A673 (cell line): Measurements from ENCODE around the gene CAMK2A. TPM values are rescaled to one million over a fixed set of nuclear protein-coding genes. Genes with fewer than 3 reads are reported as not detected.

ENCODE experiments used
- BruUV-seq: library from RNA; stranded (reverse); fragments of 400-500 nt; replicated peaks from 2 replicates; lab custom pipeline; 2021; lab: Mats Ljungman, UMichigan
- CTCF ChIA-PET: fragments of 300-600 bp; sonication (Branson Sonifier 250); formaldehyde crosslinking; loops from one replicate; lab custom pipeline; 2022; ENCODE audit warnings: antibody characterized with exemption; lab: Charles Lee
- POLR2A ChIA-PET: fragments of 300-600 bp; sonication (Branson Sonifier 250); formaldehyde crosslinking; loops from one replicate; lab custom pipeline; 2022; ENCODE audit warnings: antibody characterized with exemption; ENCODE audit not compliant: low non-redundant PET; lab: Charles Lee
- DNase-seq: peaks from one replicate; pipeline ENCODE4 v3.0.0-alpha.2; 2015; ENCODE audit warnings: low spot score
- H3K27ac ChIP-seq: fragments of 200-600 bp; sonication (generic); 2 replicates; pipeline ENCODE4 v1.5.1; 2016; ENCODE audit warnings: mixed run types, low read depth, mild to moderate bottlenecking, mixed read lengths, antibody characterized with exemption, low read length; ENCODE audit not compliant: poor library complexity, severe bottlenecking
- H3K27me3 ChIP-seq: fragments of 200-600 bp; sonication (generic); replicated peaks from 2 replicates; pipeline ENCODE4 v1.6.1; 2017; ENCODE audit warnings: mixed run types, low read depth, mild to moderate bottlenecking, mixed read lengths, antibody characterized with exemption, low read length; ENCODE audit not compliant: insufficient read depth, poor library complexity
- H3K36me3 ChIP-seq: fragments of 200-600 bp; sonication (generic); 2 replicates; pipeline ENCODE4 v1.6.1; 2016; ENCODE audit warnings: mixed run types, mild to moderate bottlenecking, mixed read lengths, antibody characterized with exemption, low read length; ENCODE audit not compliant: insufficient read depth, poor library complexity, severe bottlenecking
- H3K4me1 ChIP-seq: fragments of 200-600 bp; sonication (generic); 2 replicates; pipeline ENCODE4 v1.6.1; 2017; ENCODE audit warnings: mixed run types, mild to moderate bottlenecking, mixed read lengths, antibody characterized with exemption, low read length; ENCODE audit not compliant: insufficient read depth, poor library complexity, severe bottlenecking
- H3K4me3 ChIP-seq: fragments of 200-600 bp; sonication (generic); 2 replicates; pipeline ENCODE4 v1.5.1; 2016; ENCODE audit warnings: low read depth, mixed run types, mild to moderate bottlenecking, mixed read lengths, low read length; ENCODE audit not compliant: poor library complexity, severe bottlenecking
- H3K9me3 ChIP-seq: fragments of 200-600 bp; sonication (generic); 2 replicates; pipeline ENCODE4 v1.6.1; 2016; ENCODE audit warnings: mixed run types, low read depth, mild to moderate bottlenecking, mixed read lengths, antibody characterized with exemption, low read length; ENCODE audit not compliant: poor library complexity, severe bottlenecking
- CTCF ChIP-seq: fragments of 300-800, 200-600 bp; sonication (generic); conservative IDR thresholded peaks from 2 replicates; pipeline ENCODE4 v1.5.1; 2017; ENCODE audit warnings: low read depth, mild to moderate bottlenecking, antibody characterized with exemption, low read length, moderate library complexity, mixed read lengths
- EZH2 ChIP-seq: fragments of 200-600 bp; sonication (generic); IDR thresholded peaks from 2 replicates; pipeline ENCODE4 v1.6.1; 2017; ENCODE audit warnings: borderline replicate concordance, low read depth, mild to moderate bottlenecking, mixed read lengths, antibody characterized with exemption, low read length; ENCODE audit not compliant: poor library complexity, severe bottlenecking
- intact Hi-C: fragments of 100-400 bp; cut with micrococcal nuclease; formaldehyde crosslinking; loops from one replicate; pipeline ENCODE4 v1.10.0; 2022; ENCODE audit not compliant: unreplicated experiment
- total RNA-seq: library from RNA; stranded (reverse); gene quantifications from 2 replicates; pipeline ENCODE4 v1.2.3, GENCODE V29; 2021

Gene CAMK2A
- total RNA-seq, 1 experiment from 2014 or later = not detected

- POLR2A ChIA-PET = no interaction called here
- Histone ChIP-seq H3K27me3 (no peaks in the 10 kb centered on the region), H3K36me3 (no peaks in the 10 kb centered on the region), H3K9me3 (no peaks in the 10 kb centered on the region), H3K4me1 (no peaks in the 10 kb centered on the region), H3K27ac (no peak overlapping the region), H3K4me3 (no peak overlapping the region)
- no peak for DNase-seq
- TF ChIP-seq CTCF (no peak), EZH2 (no peak)
- CTCF ChIA-PET = no interaction called here
- intact Hi-C loops = no loop called here
- BruUV-seq = no TSS peak
Observed at GRCh38 chr5:150204590-150204960, 85.0 kb downstream of the CAMK2A start.

- POLR2A ChIA-PET = no interaction called here
- Histone ChIP-seq H3K27me3 (no peaks in the 10 kb centered on the region), H3K27ac (no peak overlapping the region), H3K36me3 (no peaks in the 10 kb centered on the region), H3K4me1 (no peaks in the 10 kb centered on the region), H3K4me3 (no peak overlapping the region), H3K9me3 (no peaks in the 10 kb centered on the region)
- intact Hi-C loops = no loop called here
- DNase-seq = no peak
- no TSS peak for BruUV-seq
- TF ChIP-seq CTCF (no peak), EZH2 (no peak)
- CTCF ChIA-PET = no interaction called here
Observed at GRCh38 chr5:150203832-150204589, 85.6 kb downstream of the CAMK2A start.

- Histone ChIP-seq H3K36me3 (no peaks in the 10 kb centered on the region), H3K4me1 (no peaks in the 10 kb centered on the region), H3K27ac (no peak overlapping the region), H3K4me3 (no peak overlapping the region), H3K9me3 (no peaks in the 10 kb centered on the region), H3K27me3 (no peaks in the 10 kb centered on the region)
- intact Hi-C loops = no loop called here
- ChIA-PET POLR2A (interaction anchor here (0.6 kb wide), 1 partner anchor 321 kb away, joined by 3 read pairs; no protein-coding TSS in a partner anchor), CTCF (no interaction called here)
- DNase-seq = no peak
- no TSS peak for BruUV-seq
- no peak for TF ChIP-seq EZH2
Observed at GRCh38 chr5:150202501-150202900, 87.1 kb downstream of the CAMK2A start.
